NCI-H446 (cell line): ENCODE data around the gene MICA.
"Not testable (repeated sequence)": the region's sequence is repeated elsewhere in the genome, so short reads cannot be mapped to it uniquely, and the experiment has no call there.

Experiments
- DNase-seq, 2 experiments: peaks; one replicate each; lab custom pipeline; 2025; lab: John Stamatoyannopoulos, UW

The MICA gene

DNA sequence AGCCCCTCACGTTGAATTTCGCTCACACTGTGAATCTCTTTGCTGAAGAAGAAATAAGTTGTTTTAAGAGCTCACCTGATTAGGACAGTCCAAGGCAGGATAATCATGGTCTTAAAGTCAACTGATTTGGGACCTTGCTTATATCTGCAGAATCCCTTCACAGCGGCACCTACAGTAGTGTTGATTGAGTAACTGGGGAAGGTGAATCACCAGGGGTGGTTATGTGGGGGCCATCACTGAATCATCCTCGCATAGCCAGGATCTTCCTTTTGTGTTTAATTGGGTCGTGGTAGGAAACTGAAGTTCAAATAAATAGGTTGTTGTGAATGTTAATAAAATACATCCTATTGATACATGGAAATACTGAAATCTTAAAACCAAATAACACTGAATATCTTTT, 20.2 kb upstream of the MICA start:
- no peak for DNase-seq

GRCh38 chr6:31385041-31385440, 18.4 kb upstream of the MICA start:
- DNase-seq, result no peak

DNA sequence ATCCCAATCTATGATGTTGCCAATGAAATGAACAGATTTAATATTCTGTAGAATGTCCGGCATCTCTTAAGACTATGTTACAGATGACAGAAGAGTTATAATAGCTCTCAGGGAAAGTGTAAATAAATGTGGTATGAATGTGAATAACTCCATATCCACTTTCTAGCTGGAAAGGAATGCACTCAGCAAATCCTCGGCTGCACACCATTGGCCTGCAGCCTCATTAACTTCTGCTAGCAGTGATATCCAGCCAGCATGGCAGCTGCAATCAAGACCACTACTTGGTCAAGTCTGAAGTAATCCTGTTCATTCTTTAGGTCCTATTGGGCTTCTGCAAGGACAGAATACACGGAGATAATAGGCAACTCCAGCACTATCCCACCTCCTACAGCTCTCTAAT, 17.3 kb upstream of the MICA start:
- no peak for DNase-seq

- DNase-seq, result no peak
Observed at GRCh38 chr6:31386977-31387376, 16.4 kb upstream of the MICA start.

DNA sequence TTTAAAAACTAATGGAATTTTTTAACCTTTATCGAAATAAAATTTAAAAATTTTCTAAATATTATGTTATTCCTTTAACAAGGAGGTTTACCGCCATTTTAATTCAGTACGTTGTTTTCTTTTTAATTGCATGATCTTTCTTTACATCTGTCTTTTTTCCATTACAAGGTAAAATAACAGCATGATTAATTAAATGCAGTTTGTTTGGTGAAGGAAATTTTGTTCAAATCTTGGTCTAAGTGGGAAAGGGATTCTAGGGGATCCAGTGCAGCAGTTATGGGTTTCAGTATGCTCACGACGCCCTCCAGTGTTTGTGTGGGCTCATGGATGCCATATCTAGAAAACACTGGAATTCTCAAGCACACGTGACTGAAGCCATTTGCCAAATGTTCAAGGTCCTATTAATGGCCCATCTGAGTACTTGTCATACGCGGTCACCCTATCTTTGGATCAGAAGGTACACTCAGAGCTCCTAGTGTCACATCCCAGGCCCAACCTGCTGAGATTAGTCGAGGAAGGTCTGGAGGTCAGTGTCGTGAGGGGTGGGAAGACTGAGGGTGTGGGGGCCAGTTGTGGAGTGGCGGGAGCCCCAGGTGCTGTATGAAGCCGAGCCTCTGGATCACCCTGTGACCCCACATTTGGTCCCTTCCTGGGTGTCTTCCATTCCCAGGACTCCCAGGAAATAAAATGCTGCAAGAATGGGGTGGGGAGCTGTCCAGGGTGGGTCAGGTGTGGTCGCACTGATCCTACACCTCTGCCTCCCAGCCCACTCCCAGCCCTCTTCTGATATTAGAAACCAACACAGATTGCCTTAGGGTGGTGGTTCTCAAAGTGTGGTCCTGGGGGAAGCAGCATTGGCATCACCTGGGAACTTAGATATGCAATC, 14.2 kb upstream of the MICA start:
- DNase-seq, result not testable (repeated sequence)

GRCh38 chr6:31389802-31390132, 13.6 kb upstream of the MICA start:
- not testable (repeated sequence) for DNase-seq

- DNase-seq, result no peak
Observed at GRCh38 chr6:31393932-31394331, 9.5 kb upstream of the MICA start.

DNA sequence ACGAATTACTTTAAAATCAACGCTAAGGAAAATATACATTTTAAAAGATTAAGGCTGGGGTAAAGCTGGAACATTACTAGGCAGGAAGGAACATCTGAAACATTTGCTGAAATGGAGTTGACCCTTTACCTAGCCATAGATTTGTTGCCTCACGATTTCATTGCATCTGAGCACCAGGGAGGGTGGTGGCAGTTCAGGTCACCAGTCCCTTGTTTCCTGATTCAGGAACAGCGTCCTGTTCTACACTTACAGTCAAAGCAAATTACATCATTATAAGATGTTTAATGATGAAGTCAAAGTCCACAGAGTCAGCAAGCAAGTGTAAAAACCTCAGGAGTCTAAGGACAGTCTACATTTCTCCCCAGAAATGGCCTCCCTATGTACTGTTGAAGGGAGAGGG, 9.0 kb upstream of the MICA start:
- no peak for DNase-seq

DNA sequence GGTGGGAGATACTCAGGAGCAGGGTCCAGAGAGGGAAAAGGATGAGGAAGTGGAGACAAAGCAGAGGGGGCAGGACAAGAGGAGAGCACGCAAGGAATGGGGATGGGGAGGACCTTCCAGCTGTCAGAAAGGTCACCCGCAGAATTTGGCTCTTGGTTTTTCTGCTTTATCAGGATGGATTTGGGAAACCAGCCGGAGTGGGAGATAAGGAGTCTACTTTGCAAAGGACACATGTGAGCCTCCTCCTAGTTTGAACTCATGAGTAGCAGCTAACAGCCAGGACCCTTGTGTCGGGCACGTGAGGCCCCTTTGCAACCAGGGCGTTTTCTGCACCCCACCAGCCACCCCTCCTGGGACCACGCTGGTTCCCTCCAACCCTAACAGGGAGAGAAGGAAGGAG, 7.6 kb upstream of the MICA start:
- DNase-seq, result no peak

GRCh38 chr6:31396422-31397152, 6.8 kb upstream of the MICA start:
- DNase-seq, result peak in 1 of 2 experiments; percentile 70

GRCh38 chr6:31397153-31397499, 6.3 kb upstream of the MICA start:
- DNase-seq, result peak in 1 of 2 experiments; percentile 18

DNA sequence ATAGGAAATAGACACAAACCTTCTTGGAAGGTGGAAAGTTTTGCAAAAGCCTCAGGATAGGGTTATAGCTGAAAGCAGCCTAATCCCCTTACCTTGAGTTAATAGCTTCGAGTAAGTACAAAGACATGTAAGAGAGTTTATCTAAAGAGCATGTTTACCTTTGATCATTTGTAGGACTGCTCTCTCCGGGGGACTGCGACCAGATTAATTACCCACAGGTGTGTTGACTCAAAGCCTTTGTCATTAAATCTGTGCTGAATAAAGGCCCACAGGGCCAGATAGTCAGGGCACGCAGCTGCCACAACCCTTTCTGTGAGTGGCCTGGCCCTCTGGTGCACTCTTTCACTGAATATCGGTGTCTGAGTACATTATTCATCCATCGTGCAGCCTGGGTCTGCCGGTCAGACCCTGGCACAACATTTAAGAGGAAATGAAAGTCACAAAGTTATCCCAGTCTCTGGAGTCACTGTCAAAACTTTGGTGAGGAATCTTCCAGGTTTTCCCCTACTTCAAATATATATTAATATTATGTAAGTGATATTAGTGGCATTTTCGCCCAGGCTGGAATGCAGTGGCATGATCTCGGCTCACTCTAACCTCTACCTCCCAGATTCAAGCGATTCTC, 5.4 kb upstream of the MICA start:
- DNase-seq, result no peak

GRCh38 chr6:31399589-31400466, 3.6 kb upstream of the MICA start:
- peak in 1 of 2 experiments; percentile 21 for DNase-seq

DNA sequence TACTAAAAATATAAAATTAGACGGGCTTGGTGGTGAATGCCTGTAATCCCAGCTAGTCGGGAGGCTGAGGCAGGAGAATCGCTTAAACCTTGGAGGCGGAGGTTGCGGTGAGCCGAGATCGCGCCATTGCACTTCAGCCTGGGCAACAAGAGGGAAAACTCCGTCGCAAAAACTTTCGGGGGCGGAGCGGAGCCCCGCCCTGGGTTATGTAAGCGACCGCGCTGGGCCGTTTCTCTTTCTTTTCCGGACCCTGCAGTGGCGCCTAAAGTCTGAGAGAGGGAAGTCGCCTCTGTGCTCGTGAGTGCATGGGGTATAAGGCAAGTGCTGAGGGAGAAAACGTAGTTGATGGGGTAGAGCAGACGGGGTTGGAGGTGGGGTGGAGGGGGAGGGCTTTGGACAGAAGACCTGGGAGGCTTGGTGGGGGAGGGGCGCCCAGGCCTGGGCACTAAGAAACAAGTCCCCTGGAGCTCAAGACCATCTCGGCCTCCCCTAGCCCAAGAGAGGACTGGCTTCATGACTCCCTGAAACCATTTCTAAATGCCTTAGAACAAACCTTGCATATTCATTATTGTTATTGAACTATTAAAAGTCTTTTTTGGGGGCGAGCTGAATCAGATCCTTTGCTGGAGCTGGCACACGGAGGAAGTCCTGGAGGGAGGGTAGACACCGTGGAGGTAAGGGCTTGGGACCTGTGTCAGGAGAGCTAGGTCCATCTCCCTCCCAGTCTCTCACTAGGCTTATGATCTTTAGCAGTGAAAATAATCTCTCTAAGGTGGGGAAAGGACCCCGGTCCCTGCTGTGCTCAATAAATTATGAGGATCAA, 2.7 kb upstream of the MICA start:
- DNase-seq, result no peak

GRCh38 chr6:31401403-31401802, 2.0 kb upstream of the MICA start:
- no peak for DNase-seq

GRCh38 chr6:31402324-31403282, 792 bp upstream of the MICA start:
- DNase-seq, result no peak

- not testable (repeated sequence) for DNase-seq
Observed at GRCh38 chr6:31404061-31404364, 618 bp downstream of the MICA start.

- no peak for DNase-seq
Observed at GRCh38 chr6:31405996-31406395, 2.6 kb downstream of the MICA start.

DNA sequence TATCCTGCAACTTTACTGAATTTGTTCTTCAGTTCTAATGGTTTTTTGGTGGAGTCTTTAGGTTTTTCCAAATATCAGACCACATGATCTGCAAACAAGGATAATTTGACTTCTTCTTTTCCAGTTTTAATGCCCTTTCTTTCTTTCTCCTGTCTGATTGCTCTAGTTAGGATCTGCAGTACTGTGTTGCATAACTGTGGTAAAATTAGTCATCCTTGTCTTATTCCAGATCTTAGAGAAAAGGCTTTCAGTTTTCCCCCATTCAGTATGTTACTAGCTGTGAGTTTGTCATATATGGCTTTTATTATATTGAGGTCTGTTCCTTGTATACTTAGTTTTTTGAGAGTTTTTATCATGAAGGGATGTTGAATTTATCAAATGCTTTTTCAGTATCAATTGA, 4.3 kb downstream of the MICA start:
- no peak for DNase-seq

DNA sequence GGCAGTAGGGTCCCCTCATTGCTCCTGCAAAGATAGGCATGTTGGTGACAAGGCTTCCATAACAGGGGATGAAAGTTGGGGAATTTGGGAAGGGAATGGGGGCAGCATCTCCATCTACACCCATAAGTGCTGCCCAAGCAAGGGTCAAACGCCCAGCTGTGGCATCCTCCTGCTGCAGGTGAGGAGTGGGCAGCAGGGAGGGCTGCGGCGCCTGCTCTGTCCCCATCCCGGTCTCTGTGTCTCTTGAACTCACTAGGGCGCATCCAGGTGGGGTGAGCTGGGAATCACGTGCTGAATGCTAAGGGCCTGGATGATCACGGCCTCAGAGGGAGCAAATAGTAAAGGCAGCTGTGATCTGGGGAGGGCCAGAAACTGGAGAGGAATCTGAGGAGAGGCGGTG, 9.1 kb downstream of the MICA start:
- no peak for DNase-seq
